Stimulated activated CD8-positive, alpha-beta memory T cell treated with anti-CD3 and anti-CD28 coated beads, Interleukin-12 subunit alpha, Interleukin-12 subunit beta, amount 100 ng/mL, for 4 hours (primary cell): ENCODE measurements around the gene TNIP2.
"Not testable (repeated sequence)": the region's sequence is repeated elsewhere in the genome, so short reads cannot be mapped to it uniquely, and the experiment has no call there.

Experiments
- DNase-seq: peaks from one replicate; pipeline ENCODE4 v3.0.0-alpha.2; 2020; ENCODE audit warnings: low read depth

Gene TNIP2

DNA sequence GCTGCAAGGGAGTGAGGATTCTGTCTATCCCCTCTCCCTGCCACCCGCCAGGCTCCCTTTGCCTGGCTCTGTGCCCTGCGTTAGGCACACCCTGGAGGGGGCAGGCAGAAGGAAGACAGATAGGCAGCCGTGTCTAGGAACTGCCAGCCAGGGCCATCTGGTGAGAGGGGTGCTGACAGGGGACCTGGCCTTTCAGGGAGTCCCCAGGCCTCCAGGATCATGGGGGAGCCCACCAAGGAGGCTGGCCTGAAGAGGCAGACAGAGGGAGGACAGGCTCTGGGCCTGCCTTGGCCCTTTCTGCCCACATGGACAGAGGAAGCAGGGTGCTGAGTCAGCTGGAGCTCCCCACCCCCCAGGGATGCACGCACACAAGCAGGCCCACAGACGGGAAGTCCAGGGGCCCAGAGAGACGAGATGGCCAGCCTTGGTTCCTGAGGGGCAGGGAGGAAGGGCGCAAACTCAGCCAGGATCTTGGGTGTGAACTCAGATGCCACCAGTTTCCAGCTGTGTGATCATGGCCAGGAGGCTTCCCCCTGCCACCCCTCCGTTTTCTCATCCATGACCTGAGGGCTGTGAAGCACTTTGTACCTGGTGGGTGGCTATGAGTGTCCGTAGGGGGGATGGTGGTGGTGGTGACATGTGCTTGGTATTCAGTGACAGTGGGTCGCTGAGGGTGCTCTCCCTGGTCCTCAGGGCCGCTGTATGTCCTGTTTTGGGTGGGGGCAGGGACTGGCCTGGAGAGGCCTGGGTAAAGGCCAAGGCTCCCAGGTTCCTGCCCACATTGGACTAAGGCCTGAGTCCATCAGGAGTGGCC, 38.6 kb upstream of the TNIP2 start:
- DNase-seq, result no peak

DNA sequence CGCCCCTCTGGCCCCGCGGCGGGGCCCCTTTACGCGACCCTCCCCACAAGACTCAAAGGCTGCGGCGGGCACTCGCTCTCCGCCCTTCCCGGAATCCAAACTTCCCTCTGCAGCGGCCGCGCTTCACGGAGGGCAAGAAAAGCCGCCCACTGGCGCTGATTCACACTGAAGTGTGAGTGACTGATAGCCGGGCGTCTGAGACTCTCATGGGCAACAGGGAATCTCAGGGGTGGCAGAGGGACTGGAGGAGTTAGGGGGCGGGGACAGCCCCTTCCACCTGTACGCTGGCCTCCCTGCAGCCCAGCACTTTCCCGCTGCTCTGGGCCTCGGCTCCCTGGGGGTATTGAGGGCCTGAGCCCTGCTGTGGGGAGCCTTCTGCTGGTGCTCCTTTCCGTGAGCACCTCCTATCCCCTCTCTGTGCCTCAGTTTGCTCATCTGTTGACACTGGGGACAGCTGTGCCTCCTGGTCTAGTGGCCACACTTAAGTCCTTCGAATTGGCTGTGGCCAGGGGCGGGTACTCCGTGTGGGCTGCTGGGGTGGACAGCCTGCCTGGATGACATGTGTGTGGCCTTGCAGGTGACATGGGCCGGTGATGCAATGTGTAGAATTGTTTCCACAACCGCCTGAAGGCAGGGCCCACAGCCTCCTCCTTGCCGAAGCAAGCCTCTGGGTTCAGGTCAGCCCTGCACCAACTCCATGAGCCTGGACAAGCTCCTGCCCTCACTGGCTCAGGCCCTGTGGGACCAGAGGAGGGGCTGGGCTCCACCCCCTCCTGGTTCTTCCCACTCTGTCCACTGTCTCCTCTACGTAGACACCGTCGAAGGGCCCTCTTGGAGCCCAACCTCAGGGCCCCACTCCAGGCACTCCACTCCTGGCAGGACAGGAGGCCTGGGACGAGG, 37.7 kb upstream of the TNIP2 start:
- no peak for DNase-seq

DNA sequence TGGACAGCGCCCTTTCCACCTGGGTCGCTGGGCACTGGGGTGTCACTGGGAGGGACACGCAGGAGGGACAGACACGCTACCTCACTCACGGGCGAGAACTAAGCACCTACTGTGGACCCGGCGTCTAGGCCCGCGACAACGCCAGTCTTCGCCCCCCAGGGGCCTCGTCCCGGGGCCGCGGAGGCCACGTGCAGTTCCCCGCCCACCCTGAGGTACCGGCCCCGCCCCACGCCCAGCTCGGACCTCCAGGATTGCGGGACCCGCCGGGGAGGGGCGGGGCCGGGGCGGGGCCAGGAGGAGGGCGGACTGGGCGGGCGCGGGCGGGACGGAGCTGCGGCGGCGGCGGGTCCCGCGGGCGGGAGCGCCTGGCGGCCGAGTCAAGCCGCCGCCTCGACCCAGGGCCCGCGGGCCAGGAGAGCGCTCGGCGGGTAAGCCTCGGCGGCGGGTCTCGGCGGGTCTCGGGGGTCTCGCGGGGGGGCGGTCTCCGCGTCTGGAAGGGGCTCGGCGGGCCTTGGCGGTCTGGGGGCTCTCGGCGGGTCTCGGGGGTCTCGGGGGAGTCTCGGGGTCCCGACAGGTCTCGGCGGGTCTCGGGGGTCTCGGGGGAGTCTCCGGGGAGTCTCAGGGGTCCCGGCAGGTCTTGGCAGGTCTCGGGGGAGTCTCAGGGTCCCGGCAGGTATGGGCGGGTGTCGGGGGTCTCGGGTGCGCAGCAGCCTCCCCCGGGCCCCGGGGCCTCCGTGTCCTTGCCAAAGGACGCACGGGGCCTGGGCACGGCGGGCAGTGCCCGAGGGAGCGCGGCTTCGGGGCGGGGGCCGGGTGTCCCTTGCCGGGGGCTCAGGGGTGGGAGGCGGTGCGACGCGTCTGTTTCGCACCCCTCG, 36.8 kb upstream of the TNIP2 start, which contains the start of gene SH3BP2:
SH3BP2 (plus strand) TSS at position 375 of the 875 bp plus-strand sequence. CDS start 27,533 bp downstream, outside the sequence.
- DNase-seq, result peak; percentile 57

DNA sequence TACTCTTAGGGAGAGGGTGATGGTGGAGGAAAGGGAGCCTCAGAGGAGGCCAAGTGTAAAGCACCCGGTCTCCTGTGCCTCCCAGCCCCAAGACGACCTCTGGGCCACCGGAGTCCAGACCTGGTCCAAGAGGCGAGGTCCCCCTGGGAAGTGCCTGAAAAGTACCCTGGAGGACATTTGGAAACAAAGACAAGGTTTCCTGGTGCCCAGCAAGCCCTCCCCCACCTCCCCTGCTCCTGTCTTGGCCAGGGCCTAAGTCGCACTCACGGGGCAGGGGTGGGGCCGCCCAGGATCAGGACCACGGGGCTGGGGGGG, 36.2 kb upstream of the TNIP2 start:
- DNase-seq, result no peak

DNA sequence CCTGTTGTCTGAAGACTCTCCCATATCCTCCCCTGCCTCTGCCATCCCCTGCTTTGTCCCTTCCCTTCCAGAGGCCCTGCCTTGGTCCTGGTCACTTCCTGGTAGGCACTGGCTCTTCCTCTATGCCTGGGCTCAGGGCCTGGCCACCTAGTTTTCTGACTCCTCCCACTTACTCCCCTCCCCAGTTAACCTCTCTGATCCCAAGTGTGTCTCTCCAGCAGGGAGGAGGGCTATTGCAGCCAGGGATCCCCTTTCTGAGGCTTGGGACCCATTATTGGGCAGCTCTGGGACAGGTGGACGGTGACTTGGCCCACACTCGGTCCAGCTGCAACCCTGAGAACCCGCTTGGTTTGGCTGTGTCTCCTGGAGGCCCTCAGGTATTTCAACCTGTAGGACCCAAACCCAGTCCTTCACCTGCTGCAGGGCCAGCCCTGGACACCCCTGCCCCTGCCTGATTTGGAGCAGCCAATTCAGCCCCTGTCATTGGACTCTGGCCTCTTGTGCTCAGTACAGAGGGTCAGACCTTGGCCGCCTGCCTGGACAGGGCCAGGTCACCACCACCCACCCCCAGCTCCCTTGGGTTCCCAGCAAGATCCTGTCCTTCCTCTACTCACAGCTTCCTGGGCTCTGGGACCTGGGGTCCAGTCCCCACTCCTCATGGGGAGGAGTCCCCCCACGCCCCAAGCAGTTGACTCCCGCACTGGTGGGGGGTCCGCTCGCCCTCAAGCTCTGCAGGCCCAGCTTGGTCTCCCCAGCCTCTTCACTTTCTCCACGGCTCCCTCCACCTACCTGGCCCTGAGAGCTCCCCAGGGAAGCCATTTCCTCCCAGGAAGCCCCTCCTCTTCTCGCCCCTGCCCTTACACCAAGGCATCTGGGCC, 35.6 kb upstream of the TNIP2 start:
- no peak for DNase-seq

DNA sequence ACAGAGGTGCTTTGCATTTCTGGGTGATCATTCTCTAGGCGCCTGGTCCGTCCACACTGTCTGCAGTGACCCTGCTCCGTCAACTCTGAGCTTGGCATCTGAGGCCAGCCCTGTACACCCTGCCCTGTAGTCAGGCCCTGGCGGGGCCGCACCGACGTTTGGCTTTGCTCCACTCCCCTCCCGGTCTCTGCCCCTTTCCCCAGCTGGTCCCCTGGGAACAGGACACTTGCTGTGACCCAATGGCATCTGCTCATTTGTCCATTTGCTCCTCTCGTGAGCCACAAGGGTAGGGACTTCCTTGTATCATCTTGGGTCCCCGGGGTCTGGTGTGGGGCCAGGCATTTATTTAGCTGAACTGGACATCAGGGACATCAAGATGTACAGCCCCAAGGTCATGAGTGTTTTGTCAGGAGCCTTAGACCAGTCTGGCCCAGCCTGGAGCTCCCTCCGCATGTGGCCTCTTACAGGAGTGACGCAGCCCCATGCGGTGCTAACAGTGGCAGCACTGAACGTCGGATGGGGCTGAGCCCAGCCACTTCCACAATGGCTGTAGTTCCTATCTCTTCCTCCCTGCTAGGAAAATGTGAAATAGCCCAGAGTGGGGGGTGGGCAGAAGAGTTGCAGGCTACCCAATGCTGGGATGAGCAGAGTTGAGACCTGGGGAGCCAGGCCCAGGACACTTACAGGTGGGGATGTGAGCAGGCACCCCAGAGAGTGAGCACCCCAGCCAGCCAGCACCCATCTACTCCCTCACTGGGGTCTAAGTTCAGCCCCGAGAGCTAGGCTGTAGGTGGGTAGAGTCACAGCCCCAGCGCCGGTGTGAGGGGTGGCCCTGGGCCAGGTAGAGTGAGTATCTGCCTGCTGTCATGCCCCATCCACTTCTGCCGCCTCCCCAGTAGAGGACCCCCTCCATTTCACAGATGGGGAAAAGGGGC, 34.7 kb upstream of the TNIP2 start:
- DNase-seq, result no peak

DNA sequence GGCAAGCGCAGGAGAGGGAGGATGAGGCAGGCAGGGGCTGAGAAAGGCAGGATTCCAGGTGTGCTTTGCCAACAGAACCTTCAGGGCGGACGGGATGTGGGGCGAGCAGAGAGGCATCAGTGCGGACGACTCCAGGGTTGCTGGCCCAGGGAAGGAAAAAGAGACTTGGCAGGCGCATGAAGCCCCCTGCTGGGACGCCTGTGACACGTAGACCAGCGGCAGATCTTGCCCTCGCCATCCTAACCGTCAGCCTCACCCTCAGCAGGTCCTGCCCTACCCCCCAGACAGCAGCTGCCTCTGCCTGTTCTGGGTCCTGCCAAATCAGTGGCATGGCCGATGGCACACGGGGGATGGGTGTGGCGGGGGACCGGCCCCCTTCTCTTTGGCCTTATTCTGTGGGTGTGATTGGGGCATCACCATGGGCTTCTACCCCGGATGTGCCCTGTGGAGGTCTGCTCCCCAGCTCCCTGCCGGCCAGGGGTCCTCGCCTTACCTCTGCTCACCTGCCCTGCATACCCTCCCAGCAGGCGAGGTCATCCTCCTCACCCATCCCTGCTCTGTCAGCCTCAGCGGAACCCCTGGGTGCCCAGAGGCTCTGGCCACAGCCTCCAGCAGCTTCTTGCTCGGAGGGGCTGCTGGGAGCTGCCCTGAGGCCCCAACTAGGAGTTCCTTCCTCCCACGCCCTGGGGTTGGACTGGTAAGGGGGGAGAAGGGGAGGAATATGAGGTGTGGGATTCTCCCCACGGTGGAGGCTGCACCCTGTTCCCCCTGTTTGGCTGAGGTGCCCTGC, 33.9 kb upstream of the TNIP2 start:
- no peak for DNase-seq

DNA sequence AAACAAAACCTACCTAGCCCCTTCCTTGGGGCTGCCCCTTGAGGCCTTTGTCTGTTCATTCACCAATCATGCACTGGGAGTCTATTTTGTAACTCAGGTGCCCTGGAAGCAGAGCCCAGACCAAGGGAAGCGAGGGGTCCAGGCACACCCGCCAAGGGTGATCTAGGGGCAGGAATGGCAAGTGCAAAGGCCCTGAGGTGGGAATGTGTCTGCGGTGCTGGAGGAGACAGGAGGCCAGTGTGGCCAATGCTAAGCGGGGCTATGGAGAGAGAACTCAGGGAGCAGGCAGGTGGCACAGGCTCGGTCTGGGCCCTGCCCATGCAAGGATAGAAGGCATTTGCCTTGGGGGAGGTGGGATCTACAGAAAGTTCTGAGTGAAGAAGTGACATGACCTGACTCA, 33.2 kb upstream of the TNIP2 start:
- no peak for DNase-seq

DNA sequence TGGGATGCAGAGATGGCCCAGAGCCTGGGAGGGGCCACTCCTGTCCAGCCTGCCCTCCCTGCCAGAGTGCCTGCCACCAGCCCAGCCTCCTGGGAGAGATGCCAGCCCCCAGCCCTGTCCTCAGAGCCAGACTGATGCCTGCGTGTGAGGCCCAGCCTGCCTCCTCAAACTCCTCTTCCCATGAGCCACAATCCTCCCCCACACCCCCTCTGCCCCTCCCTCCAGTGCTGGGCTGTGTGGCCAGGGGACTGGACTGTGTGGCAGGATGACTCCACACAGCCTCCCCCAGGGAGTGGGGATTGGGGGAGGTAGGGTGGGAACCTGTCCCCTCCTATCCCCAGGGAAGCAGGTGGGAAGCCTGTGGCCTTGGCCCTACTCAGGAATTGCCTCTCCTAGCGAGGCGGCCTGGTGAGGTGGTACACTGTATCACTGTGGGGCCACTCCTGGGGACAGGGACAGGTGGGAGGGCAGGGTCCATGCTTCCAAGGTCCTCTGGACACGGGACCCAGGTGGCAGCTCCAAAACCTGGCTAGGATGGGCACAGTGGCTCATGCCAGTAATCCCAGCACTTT, 32.5 kb upstream of the TNIP2 start:
- DNase-seq, result no peak

DNA sequence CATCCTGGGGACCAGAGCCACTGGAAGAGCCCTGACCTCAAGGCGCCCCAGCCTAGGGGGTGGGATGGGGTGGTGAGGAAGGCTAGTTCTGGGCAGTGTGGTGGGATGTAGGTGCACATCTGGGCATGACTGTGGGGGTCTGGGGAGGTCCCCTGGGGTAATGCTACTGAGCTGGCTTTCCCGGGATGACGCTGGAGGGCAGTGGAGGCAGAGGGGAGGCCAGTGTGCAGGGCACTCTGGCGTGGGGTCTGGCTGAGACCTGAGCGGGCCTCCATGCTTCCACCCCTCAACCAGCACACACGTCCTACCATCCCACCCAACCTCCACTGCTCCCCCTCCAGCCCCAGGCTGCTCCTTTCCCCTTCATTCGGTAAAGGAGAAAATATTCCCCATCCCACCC, 32.0 kb upstream of the TNIP2 start:
- DNase-seq, result no peak

DNA sequence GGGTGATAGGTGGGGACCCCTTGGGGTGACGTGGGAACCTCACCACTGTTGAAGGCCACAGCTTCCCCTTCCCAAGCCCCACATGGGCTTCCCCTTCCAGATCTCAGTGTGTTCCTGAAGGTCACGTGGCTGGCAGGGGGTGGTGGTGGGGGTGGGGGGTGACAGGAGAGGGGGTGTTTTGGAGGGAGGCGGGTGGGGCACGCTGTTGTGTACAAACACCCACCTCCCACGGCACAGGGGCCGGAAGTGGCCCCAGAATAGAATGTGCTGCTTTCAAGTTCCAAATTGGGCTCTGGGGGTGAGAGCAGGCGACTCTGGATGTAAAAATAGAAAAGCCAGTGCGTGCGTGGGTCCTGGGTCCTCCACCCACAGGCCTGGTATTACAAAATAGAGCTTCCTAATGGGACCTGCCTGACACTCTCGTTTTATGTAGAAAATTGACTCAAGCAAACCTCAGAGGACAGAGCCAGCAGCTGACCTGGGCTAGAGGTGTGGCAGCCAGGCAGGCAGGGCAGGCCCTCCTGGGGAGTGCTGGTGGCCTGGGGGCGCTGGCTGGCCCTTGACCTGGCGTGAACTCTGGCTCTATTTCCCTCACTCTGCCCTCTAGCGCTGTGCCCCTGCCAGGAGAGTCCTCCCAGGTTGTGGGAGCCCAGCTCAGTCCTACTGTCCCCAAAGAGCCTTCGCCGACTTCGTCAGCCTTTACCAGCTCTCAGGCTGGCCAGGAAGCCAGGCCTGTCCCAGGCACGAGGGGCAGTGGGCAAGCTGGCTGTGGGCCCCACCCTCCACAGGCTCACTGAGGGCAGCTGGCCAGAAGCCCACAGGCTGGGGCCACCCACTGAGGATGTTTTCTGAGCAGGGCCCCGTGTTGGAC, 31.3 kb upstream of the TNIP2 start:
- DNase-seq, result peak; percentile 63

DNA sequence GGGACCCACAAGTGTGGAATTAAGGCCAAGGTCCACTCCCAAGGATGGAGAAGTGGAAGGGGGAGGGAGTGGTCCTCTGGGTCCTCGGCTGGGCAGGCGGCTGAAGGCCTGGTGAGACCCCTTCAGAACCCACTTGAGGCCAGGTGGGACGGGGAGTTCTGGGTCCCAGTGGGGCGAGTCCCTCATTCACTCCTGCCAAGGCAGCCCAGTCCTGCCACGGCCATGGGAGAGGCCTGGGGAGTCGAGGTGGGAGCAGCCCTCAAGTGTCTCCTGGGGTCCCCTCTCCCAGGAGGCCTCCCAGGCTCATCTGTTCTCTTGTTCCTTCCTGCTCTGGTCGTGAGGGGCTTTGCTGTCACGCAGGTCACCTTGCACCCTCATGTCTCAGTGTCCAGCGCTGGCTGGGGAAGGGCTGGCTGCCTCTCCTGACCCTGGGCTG, 30.7 kb upstream of the TNIP2 start:
- no peak for DNase-seq

DNA sequence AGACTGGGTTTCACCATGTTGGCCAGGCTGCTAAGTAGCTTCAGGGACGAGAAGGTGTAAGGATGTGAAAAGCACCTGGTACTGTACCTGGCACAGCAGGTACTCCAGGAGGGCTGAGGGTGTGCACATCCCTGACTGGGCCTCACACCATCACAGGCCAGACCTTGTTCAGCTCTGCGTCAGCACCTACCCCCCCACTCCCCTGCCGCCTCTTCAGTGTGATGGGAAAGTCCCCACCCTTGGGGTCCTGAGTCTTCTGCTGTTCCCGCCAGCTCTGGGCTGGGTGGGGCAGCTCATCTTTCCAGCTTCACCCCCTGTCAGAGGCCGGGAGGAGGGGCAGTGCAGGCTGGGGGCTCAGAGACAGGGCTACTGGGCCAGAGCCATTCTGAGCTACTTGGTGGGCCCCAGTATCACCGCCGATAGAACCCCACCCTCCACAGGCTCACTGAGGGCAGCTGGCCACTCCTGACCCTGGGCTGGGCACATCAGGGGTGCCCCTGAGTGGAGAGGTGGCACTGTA, 30.1 kb upstream of the TNIP2 start:
- peak; percentile 73 for DNase-seq

DNA sequence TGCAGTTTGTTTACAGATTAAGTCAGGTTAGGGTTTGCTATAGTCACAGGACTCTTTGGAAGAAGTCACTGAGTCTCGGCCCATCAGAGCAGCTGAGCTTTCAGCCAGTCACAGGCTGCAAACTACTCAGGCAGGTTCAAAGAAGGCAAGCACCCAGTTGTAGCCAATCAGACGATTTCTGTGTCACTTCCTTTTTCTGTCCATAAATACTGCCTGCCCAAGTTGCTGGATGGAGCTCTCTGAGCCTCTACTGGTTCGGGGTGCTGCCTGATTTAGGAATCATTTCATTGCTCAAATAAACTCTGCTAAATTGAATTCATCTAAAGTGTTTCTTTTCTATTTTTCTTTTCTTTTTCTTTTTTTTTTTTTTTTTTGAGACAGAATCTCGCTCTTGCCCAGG, 29.5 kb upstream of the TNIP2 start:
- DNase-seq, result no peak

DNA sequence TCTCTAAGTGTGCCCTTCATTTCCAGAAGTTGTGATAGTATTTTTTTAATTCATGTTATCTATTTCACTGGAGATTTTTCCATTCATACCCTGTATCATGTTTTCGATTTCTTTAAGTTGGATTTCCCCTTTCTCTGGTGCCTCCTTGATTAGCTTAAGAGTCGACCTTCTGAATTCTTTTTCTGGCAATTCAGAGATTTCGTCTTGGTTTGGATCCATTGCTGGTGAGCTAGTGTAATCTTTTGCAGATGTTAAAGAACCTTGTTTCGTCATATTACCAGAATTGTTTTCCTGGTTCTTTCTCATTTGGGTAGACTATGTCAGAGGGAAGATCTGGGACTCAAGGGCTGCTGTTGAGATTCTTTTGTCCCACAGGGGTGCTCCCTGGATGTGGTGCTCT, 27.7 kb upstream of the TNIP2 start:
- DNase-seq, result no peak

DNA sequence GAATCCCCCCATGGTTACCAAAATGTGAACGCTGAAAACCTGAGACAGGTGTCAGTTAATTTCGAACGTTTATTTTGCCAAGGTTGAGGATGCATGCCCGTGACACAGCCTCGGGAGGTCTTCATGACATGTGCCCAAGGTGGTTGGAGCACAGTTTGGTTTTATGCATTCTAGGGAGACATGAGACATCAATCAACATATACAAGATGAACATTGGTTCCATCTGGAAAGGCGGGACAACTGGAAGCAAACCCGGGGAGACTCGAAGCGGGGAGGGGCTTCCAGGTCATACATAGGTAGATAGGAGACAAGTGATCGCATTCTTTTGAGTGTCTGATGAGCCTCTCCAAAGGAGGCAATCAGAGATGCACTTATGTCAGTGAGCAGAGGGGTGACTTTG, 25.8 kb upstream of the TNIP2 start:
- DNase-seq, result no peak

DNA sequence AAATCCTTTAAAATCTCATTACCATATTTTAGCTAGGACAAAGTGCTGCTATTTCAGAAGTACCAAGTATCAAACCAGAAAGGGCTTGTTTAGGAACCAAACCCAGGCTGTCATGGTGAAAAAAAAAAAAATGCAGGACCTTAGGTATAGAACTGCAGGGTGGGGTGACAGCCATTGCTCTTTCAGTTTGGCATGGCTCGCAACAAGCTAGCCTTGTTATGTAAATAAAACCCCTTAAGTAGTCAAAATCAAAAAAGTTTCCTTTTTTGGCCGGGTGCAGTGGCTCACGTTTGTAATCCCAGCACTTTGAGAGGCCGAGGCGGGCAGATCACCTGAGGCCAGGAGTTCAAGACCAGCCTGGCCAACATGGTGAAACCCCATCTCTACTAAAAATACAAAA, 24.5 kb upstream of the TNIP2 start:
- DNase-seq, result not testable (repeated sequence)

DNA sequence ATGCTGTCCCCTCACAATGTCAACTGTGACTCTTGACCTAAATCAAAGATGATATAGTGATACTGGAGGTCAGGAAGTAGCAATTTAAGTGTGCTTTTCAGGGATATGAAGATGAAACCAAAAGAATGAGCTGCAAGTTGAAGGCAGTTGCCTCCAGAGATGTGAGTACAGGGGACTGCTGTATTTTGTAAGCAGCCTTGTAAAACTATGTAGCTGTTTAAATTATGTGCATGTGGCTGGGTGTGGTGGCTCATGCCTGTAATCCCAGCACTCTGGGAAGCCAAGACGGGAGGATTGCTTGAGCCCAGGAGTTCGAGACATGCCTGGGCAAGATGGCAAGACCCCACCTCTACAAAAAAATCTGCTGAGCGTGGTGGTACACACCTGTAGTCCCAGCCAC, 15.1 kb upstream of the TNIP2 start:
- DNase-seq, result no peak
